Measurements from ENCODE around the gene FBXO44.
"Not testable (repeated sequence)": the region's sequence is repeated elsewhere in the genome, so short reads cannot be mapped to it uniquely, and the experiment has no call there.

Gene FBXO44

GRCh38 chr1:11641776-11642305 is 12.8 kb upstream of the FBXO44 start:
- Histone ChIP-seq H3K27ac (ENCODE audit: low read length) (no peak overlapping the region), H3K27me3 (ENCODE audit: insufficient read depth, low read length) (no peaks in the 10 kb centered on the region), H3K9ac (ENCODE audit: low read depth, low read length) (no peak overlapping the region), H3K36me3 (ENCODE audit: insufficient read depth, low read depth, low read length) (no peaks in the 10 kb centered on the region), H3K4me1 (ENCODE audit: insufficient read depth, low read length) (no peaks in the 10 kb centered on the region), H3K9me3 (ENCODE audit: insufficient read depth, low read depth, low read length) (no peaks in the 10 kb centered on the region), H3K4me3 (ENCODE audit: low read length) (no peak overlapping the region)

- H3K4me1 ChIP-seq (ENCODE audit: insufficient read depth, low read length); H3K27me3 ChIP-seq (ENCODE audit: insufficient read depth, low read length); H3K36me3 ChIP-seq (ENCODE audit: insufficient read depth, low read depth, low read length); H3K9me3 ChIP-seq (ENCODE audit: insufficient read depth, low read depth, low read length); H3K27ac ChIP-seq (ENCODE audit: low read length); H3K4me3 ChIP-seq (ENCODE audit: low read length); H3K9ac ChIP-seq (ENCODE audit: low read depth, low read length): not testable (repeated sequence)
Observed at GRCh38 chr1:11642418-11643017, 12.2 kb upstream of the FBXO44 start.

- Histone ChIP-seq H3K27me3 (ENCODE audit: insufficient read depth, low read length) (peaks cover 7% of the 10 kb centered on the region; the same call in 1 of the 2 replicates), H3K9me3 (ENCODE audit: insufficient read depth, low read depth, low read length) (no peaks in the 10 kb centered on the region), H3K4me3 (ENCODE audit: low read length) (no peak overlapping the region), H3K4me1 (ENCODE audit: insufficient read depth, low read length) (peaks cover 3% of the 10 kb centered on the region; the same call in 1 of the 2 replicates), H3K36me3 (ENCODE audit: insufficient read depth, low read depth, low read length) (no peaks in the 10 kb centered on the region), H3K9ac (ENCODE audit: low read depth, low read length) (no peak overlapping the region), H3K27ac (ENCODE audit: low read length) (no peak overlapping the region)
Observed at GRCh38 chr1:11643782-11644181, 10.9 kb upstream of the FBXO44 start.

- Histone ChIP-seq H3K4me3 (ENCODE audit: low read length) (no peak overlapping the region), H3K27ac (ENCODE audit: low read length) (no peak overlapping the region), H3K27me3 (ENCODE audit: insufficient read depth, low read length) (peaks cover 18% of the 10 kb centered on the region), H3K9me3 (ENCODE audit: insufficient read depth, low read depth, low read length) (no peaks in the 10 kb centered on the region), H3K4me1 (ENCODE audit: insufficient read depth, low read length) (peaks cover 3% of the 10 kb centered on the region; the same call in 1 of the 2 replicates), H3K36me3 (ENCODE audit: insufficient read depth, low read depth, low read length) (no peaks in the 10 kb centered on the region), H3K9ac (ENCODE audit: low read depth, low read length) (no peak overlapping the region)
Observed at GRCh38 chr1:11645270-11645669, 9.4 kb upstream of the FBXO44 start.

DNA sequence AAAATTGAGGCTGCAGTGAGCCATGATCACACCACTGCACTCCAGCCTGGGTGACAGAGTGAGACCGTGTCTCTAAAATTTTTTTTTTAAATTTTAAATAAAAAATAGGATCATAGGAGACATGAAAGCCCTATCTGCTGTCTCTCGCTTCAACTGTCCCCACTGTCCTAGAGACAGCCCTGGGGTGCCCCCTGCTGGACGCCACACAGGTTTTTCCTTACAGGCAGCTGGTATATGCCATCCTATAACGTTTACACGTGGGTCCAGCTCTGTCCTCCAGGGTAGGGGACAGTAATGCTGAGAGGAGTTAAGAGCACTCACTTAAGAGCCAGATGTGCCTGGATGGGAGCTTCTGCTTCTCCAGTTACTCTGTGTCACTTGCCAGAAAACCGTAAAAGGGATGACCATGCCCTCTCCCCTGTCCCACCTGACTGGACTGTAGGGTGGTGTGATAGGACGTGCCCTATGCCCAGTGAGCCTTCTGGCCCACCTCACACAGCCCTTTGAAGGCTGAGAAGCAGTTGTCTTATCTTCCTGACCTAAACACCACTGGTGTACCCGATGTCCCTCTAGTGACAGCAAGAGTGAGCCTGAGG is 8.9 kb upstream of the FBXO44 start:
- H3K9ac ChIP-seq (ENCODE audit: low read depth, low read length): no peak overlapping the region
- H3K27ac ChIP-seq (ENCODE audit: low read length): no peak overlapping the region
- H3K4me1 ChIP-seq (ENCODE audit: insufficient read depth, low read length): peaks cover 5% of the 10 kb centered on the region; the same call in 1 of the 2 replicates
- no peak overlapping the region for H3K4me3 ChIP-seq (ENCODE audit: low read length)
- H3K36me3 ChIP-seq (ENCODE audit: insufficient read depth, low read depth, low read length): no peaks in the 10 kb centered on the region
- H3K27me3 ChIP-seq (ENCODE audit: insufficient read depth, low read length): peaks cover 23% of the 10 kb centered on the region
- H3K9me3 ChIP-seq (ENCODE audit: insufficient read depth, low read depth, low read length): no peaks in the 10 kb centered on the region

GRCh38 chr1:11646317-11646716 is 8.4 kb upstream of the FBXO44 start:
- peaks cover 28% of the 10 kb centered on the region for H3K27me3 ChIP-seq (ENCODE audit: insufficient read depth, low read length)
- H3K36me3 ChIP-seq (ENCODE audit: insufficient read depth, low read depth, low read length): no peaks in the 10 kb centered on the region
- no peak overlapping the region for H3K27ac ChIP-seq (ENCODE audit: low read length)
- peaks cover 10% of the 10 kb centered on the region; the same call in 1 of the 2 replicates for H3K4me1 ChIP-seq (ENCODE audit: insufficient read depth, low read length)
- H3K9me3 ChIP-seq (ENCODE audit: insufficient read depth, low read depth, low read length): no peaks in the 10 kb centered on the region
- no peak overlapping the region for H3K9ac ChIP-seq (ENCODE audit: low read depth, low read length)
- no peak overlapping the region for H3K4me3 ChIP-seq (ENCODE audit: low read length)

DNA sequence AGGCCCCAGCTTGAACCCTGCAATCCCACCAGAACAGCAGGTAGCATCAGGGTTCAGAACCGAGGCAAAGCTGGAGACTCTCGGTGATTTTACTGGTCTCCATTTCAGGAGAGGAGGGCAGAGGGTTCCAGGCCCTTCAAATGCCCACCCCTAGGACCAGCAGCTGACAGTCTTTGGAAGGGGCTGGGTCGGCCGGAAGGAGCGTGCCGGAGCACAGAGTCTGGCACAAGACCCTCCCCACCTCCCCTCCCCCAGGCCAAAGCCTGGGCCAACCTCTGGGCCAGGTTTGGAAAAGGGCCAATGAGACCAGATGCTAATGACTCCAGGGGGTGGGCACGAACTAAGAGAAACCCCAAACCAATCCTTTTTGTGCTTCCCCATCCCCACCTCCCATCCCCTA is 7.3 kb upstream of the FBXO44 start:
- peaks cover 10% of the 10 kb centered on the region; the same call in 1 of the 2 replicates for H3K4me1 ChIP-seq (ENCODE audit: insufficient read depth, low read length)
- H3K9me3 ChIP-seq (ENCODE audit: insufficient read depth, low read depth, low read length): no peaks in the 10 kb centered on the region
- H3K27me3 ChIP-seq (ENCODE audit: insufficient read depth, low read length): peaks cover 38% of the 10 kb centered on the region
- no peak overlapping the region for H3K27ac ChIP-seq (ENCODE audit: low read length)
- no peak overlapping the region for H3K9ac ChIP-seq (ENCODE audit: low read depth, low read length)
- no peaks in the 10 kb centered on the region for H3K36me3 ChIP-seq (ENCODE audit: insufficient read depth, low read depth, low read length)
- no peak overlapping the region for H3K4me3 ChIP-seq (ENCODE audit: low read length)

DNA sequence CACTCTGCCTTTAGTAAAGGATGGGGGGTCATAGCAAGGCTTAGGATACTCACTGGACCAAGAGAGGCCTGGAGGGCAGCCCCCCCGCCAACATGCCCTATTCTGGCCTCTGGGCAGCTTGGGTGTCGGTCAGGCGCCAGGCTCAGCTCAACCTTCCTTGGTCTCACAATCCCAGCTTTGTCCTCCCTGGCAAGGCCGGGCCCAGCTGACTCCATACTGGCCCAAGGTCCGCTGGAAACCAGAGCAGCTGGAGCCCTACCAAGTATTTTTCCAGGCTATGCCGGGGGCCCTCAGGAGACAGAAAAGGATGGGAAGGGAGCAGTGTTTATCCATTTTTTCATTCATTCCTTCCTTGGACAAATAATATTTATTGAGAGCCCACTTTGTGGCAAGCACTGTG is 6.6 kb upstream of the FBXO44 start:
- Histone ChIP-seq H3K36me3 (ENCODE audit: insufficient read depth, low read depth, low read length) (no peaks in the 10 kb centered on the region), H3K9me3 (ENCODE audit: insufficient read depth, low read depth, low read length) (no peaks in the 10 kb centered on the region), H3K9ac (ENCODE audit: low read depth, low read length) (no peak overlapping the region; the same call in 1 of the 2 replicates), H3K4me1 (ENCODE audit: insufficient read depth, low read length) (peaks cover 15% of the 10 kb centered on the region), H3K4me3 (ENCODE audit: low read length) (no peak overlapping the region), H3K27ac (ENCODE audit: low read length) (no peak overlapping the region), H3K27me3 (ENCODE audit: insufficient read depth, low read length) (peaks cover 46% of the 10 kb centered on the region)

- Histone ChIP-seq H3K27me3 (ENCODE audit: insufficient read depth, low read length) (peaks cover 53% of the 10 kb centered on the region), H3K9ac (ENCODE audit: low read depth, low read length) (no peak overlapping the region; the same call in 1 of the 2 replicates)
Observed at GRCh38 chr1:11648732-11649158, 5.9 kb upstream of the FBXO44 start.

DNA sequence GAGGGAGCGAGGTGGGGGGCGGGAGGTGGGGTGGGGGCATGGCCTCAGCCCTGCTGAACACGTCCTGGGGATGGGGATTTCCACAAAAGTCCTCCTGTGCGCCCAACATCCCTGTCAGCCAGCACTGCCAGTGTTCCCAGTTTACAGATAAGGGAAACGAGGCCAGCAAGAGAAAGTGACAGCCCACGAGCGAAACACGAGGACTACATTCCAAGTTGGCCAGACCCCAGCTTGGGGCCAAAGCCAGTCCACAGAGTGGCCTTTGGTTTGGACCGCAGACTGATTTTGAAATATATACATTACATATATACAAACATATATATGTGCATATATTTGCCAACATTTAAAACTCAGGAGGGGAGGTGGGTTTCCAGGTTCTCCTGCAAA is 5.4 kb upstream of the FBXO44 start:
- Histone ChIP-seq H3K27me3 (ENCODE audit: insufficient read depth, low read length) (peaks cover 56% of the 10 kb centered on the region), H3K27ac (ENCODE audit: low read length) (no peak overlapping the region), H3K36me3 (ENCODE audit: insufficient read depth, low read depth, low read length) (no peaks in the 10 kb centered on the region), H3K9ac (ENCODE audit: low read depth, low read length) (no peak overlapping the region), H3K9me3 (ENCODE audit: insufficient read depth, low read depth, low read length) (no peaks in the 10 kb centered on the region), H3K4me1 (ENCODE audit: insufficient read depth, low read length) (peaks cover 15% of the 10 kb centered on the region), H3K4me3 (ENCODE audit: low read length) (no peak overlapping the region)

More at GRCh38 chr1:11648732-11649158, 5.9 kb upstream of the FBXO44 start:
- Histone ChIP-seq H3K4me1 (ENCODE audit: insufficient read depth, low read length) (peaks cover 15% of the 10 kb centered on the region), H3K9me3 (ENCODE audit: insufficient read depth, low read depth, low read length) (no peaks in the 10 kb centered on the region), H3K4me3 (ENCODE audit: low read length) (peak overlapping the region; percentile 35; the same call in 1 of the 2 replicates), H3K36me3 (ENCODE audit: insufficient read depth, low read depth, low read length) (no peaks in the 10 kb centered on the region), H3K27ac (ENCODE audit: low read length) (no peak overlapping the region)

DNA sequence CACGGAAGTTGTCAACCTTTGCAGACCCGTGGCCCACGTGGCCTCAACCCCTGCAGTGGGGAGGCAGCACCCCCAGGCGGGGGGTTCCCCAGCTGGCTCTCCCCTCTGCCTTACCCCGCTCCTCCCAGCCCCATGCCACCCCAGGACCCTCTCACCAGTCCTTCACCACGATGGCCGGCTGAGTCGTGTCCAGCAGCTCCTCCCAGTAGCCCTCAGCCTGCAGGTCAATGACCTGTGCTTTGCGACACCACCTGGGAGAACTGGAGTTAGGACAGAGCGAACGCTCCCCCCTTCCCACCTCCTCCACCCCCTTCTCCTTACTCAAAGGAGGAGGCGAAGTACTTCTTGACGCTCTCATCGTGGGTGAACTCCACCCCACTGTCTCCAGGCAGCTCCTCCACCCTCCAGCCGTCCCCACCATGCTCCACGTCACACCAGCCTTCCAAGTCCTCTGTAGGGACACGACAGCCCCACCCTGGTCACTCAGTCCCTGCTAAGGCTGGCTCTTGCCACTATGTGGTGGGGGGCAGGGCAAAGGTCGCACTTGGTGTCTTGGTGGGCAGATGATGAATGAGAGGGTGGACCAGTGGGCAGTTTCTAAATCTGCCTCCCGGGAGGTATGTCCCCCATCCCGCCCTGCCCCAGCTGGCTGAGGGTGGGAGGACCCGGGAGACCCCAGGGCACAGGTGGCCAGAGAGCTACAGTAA is 4.9 kb upstream of the FBXO44 start:
- H3K27ac ChIP-seq (ENCODE audit: low read length): no peak overlapping the region
- no peaks in the 10 kb centered on the region for H3K9me3 ChIP-seq (ENCODE audit: insufficient read depth, low read depth, low read length)
- peaks cover 56% of the 10 kb centered on the region for H3K27me3 ChIP-seq (ENCODE audit: insufficient read depth, low read length)
- H3K4me1 ChIP-seq (ENCODE audit: insufficient read depth, low read length): peaks cover 15% of the 10 kb centered on the region
- H3K4me3 ChIP-seq (ENCODE audit: low read length): peak overlapping the region; percentile 46; the same call in 1 of the 2 replicates
- no peaks in the 10 kb centered on the region for H3K36me3 ChIP-seq (ENCODE audit: insufficient read depth, low read depth, low read length)
- H3K9ac ChIP-seq (ENCODE audit: low read depth, low read length): no peak overlapping the region
